Calu3 (cell line): ENCODE results near the gene MACROH2A1. TPM values are rescaled to one million over a fixed set of nuclear protein-coding genes. Genes with fewer than 3 reads are reported as not detected.

Source experiments
- BruUV-seq: library from RNA; stranded (reverse); fragments of 400-500 nt; replicated peaks from 2 replicates; lab custom pipeline; 2021; lab: Mats Ljungman, UMichigan
- CTCF ChIA-PET: fragments of 300-600 bp; sonication (Branson Sonifier 250); formaldehyde crosslinking; loops from one replicate; lab custom pipeline; 2022; ENCODE audit warnings: antibody characterized with exemption; lab: Charles Lee
- DNase-seq: peaks from one replicate; pipeline ENCODE4 v3.0.0; 2022
- H3K27ac Mint-ChIP-seq: one replicate; pipeline ENCODE4 v1.8.0; 2022; ENCODE audit warnings: mixed read lengths; ENCODE audit not compliant: unreplicated experiment
- H3K27me3 Mint-ChIP-seq: one replicate; pipeline ENCODE4 v1.8.0; 2022; ENCODE audit warnings: mixed read lengths; ENCODE audit not compliant: unreplicated experiment
- H3K36me3 Mint-ChIP-seq: one replicate; pipeline ENCODE4 v1.8.0; 2022; ENCODE audit warnings: mild to moderate bottlenecking, moderate library complexity, mixed read lengths; ENCODE audit not compliant: insufficient read depth, unreplicated experiment
- H3K4me1 Mint-ChIP-seq: one replicate; pipeline ENCODE4 v1.8.0; 2022; ENCODE audit warnings: mild to moderate bottlenecking, low read depth, mixed read lengths; ENCODE audit not compliant: unreplicated experiment
- H3K4me3 Mint-ChIP-seq: one replicate; pipeline ENCODE4 v1.8.0; 2022; ENCODE audit warnings: mild to moderate bottlenecking, low read depth, moderate library complexity, mixed read lengths; ENCODE audit not compliant: unreplicated experiment
- H3K9me3 Mint-ChIP-seq: one replicate; pipeline ENCODE4 v1.8.0; 2022; ENCODE audit warnings: low read depth, mixed read lengths; ENCODE audit not compliant: unreplicated experiment
- CTCF ChIP-seq: fragments of 200-600 bp; IDR thresholded peaks from one replicate; pipeline ENCODE4 v1.8.0; 2022; ENCODE audit warnings: antibody characterized with exemption; ENCODE audit not compliant: unreplicated experiment
- intact Hi-C: fragments of 100-400 bp; cut with micrococcal nuclease; formaldehyde crosslinking; loops from one replicate; pipeline ENCODE4 v1.10.0; 2022; ENCODE audit not compliant: unreplicated experiment
- total RNA-seq: library from RNA; stranded (reverse); gene quantifications from 2 replicates; pipeline ENCODE4 v1.2.3, GENCODE V29; 2022

MACROH2A1 gene
- total RNA-seq, 1 experiment from 2014 or later = 368 TPM

GRCh38 chr5:135339189-135339588 lies 59.8 kb downstream of the MACROH2A1 start:
- H3K4me1 Mint-ChIP-seq = no peaks in the 10 kb centered on the region
- H3K27me3 Mint-ChIP-seq = no peaks in the 10 kb centered on the region
- intact Hi-C loops = no loop called here
- H3K9me3 Mint-ChIP-seq = no peaks in the 10 kb centered on the region
- no peak for DNase-seq
- no peak overlapping the region for H3K27ac Mint-ChIP-seq
- no peak for TF ChIP-seq CTCF
- H3K36me3 Mint-ChIP-seq = peaks cover 47% of the 10 kb centered on the region
- BruUV-seq = no TSS peak
- CTCF ChIA-PET = no interaction called here
- no peak overlapping the region for H3K4me3 Mint-ChIP-seq

GRCh38 chr5:135337064-135337463 lies 62.0 kb downstream of the MACROH2A1 start:
- no peak for DNase-seq

DNA sequence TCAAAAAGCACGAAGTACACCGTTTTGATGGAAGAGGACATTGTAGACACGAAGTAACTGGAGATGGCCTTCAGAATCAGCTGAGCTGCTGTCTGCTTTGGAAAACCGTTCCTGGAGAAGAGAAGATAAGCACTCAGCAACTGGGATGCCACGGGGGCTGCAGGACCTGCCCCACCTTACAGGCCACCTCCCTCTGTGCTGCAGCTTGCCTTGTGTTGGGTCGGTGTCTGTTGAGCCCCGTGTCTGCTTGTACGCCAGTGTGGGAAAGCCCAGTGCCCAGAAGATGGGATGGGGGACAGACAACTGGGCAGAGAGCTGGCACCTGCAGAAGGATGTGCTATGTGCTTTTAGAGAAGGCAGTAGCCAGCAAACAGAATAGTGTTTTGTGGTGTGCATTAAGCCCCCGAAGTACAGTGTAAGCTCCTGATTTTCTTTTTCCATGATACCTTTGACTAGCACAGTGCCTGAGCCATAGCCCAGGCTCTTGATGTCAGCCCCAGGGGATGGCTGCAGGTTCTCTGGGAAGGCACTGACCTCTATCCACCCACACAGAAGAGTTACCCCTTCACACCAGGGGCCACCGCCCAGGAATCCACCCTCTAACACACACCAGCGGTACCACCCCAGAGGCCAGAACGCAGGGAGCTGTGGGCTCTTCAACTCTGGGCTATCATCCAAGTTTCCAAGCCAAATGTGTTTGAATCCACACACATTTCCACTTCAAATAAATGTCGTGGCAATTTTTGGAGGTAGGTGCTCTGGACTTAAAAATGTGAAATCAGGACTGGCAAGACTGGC lies 63.8 kb downstream of the MACROH2A1 start:
- Mint-ChIP-seq H3K4me1 (no peaks in the 10 kb centered on the region), H3K36me3 (peaks cover 41% of the 10 kb centered on the region), H3K27me3 (no peaks in the 10 kb centered on the region), H3K9me3 (no peaks in the 10 kb centered on the region), H3K27ac (no peak overlapping the region), H3K4me3 (no peak overlapping the region)
- DNase-seq = no peak
- CTCF ChIA-PET = no interaction called here
- no TSS peak for BruUV-seq
- intact Hi-C loops = no loop called here
- no peak for TF ChIP-seq CTCF

More at GRCh38 chr5:135337064-135337463, 62.0 kb downstream of the MACROH2A1 start:
- intact Hi-C loops = no loop called here
- BruUV-seq = no TSS peak
- Mint-ChIP-seq H3K9me3 (no peaks in the 10 kb centered on the region), H3K27me3 (no peaks in the 10 kb centered on the region), H3K27ac (no peak overlapping the region), H3K36me3 (peaks cover 47% of the 10 kb centered on the region), H3K4me1 (no peaks in the 10 kb centered on the region), H3K4me3 (no peak overlapping the region)
- TF ChIP-seq CTCF = no peak
- CTCF ChIA-PET = interaction anchor here (1.4 kb wide), 1 partner anchor 12 kb away, joined by 4 read pairs; no protein-coding TSS in a partner anchor

DNA sequence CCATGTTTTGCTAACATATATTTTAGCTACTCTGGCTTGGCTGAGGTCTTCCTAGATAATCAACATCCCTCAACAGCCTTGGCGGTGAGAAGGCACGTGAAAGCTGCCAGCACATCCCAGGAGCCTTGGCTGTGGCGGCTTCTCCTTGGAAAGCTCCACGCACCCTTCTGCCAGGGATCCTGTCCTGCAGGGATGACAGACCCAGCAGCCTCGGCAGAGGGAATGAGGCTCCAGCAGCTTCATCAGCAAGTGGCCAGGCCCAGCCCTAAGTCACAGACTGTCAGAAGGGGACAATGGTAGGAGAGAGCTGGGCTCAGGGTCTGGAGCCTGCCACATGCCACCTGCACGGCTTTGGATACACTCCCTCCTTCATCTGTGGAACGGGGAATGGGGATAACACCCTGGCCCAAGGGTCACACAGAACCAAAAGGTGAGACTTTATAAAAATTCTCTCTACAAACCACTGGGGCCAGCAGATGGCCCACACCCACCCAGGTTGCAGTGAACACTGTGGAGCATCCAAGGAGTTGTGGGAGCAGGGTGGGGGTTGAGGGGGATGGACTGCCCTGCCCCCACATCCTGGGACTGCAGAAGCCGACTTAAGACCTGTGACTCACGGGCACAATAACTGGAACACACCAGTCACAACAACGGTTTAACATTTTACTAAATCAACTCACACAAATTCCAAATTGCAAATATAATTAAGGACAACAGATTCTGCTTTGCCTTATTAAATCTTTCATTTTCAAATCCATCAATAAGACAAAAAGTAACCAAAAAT lies 65.1 kb downstream of the MACROH2A1 start:
- Mint-ChIP-seq H3K9me3 (no peaks in the 10 kb centered on the region), H3K27ac (no peak overlapping the region), H3K4me3 (no peak overlapping the region), H3K36me3 (peaks cover 38% of the 10 kb centered on the region), H3K27me3 (no peaks in the 10 kb centered on the region), H3K4me1 (no peaks in the 10 kb centered on the region)
- CTCF ChIA-PET = no interaction called here
- DNase-seq = no peak
- no peak for TF ChIP-seq CTCF
- intact Hi-C loops = loop anchor here (2.0 kb wide), 1 partner anchor 125 kb away; no protein-coding TSS in a partner anchor
- no TSS peak for BruUV-seq
